ENCODE results near the gene CDC42BPB. TPM values are rescaled to one million over a fixed set of nuclear protein-coding genes. Genes with fewer than 3 reads are reported as not detected.

Gene CDC42BPB
- total RNA-seq, 1 donor from 2014 or later, result 3.5 TPM

DNA sequence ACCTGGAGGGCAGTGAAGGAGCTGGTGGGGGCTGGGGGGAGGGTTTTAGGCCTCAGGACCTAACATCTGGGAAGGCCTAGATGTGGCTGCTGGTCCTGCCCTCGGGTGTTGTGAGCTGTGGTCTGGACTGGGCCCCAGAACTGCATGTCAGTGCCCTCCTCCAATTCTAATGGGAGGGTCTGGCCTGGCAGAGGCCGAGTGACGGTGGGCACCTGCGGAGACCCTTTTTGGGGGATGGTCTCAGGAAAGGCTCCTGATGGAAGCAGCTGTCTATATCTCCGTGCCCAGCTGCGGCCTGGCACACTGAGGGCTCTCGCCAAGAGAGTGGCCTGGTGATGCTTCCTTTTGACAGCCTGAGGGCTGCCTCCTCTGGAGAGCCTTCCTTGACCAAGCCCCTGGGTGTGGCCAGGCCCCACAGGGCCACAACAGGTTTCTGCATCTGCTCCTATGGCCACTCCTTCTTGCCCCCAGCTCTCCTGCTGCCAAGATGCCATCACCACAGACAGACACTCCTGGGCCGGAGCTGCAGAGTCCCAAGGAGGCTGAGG, 42.5 kb upstream of the CDC42BPB start:
- H3K4me1 Mint-ChIP-seq (ENCODE audit: low read depth), result no peaks in the 10 kb centered on the region
- H3K27me3 Mint-ChIP-seq (ENCODE audit: low read depth), result peaks cover 13% of the 10 kb centered on the region
- intact Hi-C loops (cut with micrococcal nuclease), result no loop called here
- H3K27ac Mint-ChIP-seq, result no peak overlapping the region
- H3K4me3 Mint-ChIP-seq (ENCODE audit: low read depth), result no peak overlapping the region
- H3K36me3 Mint-ChIP-seq (ENCODE audit: low read depth), result no peaks in the 10 kb centered on the region
- no peak for DNase-seq (ENCODE audit: low spot score)
- no peaks in the 10 kb centered on the region for H3K9me3 Mint-ChIP-seq

DNA sequence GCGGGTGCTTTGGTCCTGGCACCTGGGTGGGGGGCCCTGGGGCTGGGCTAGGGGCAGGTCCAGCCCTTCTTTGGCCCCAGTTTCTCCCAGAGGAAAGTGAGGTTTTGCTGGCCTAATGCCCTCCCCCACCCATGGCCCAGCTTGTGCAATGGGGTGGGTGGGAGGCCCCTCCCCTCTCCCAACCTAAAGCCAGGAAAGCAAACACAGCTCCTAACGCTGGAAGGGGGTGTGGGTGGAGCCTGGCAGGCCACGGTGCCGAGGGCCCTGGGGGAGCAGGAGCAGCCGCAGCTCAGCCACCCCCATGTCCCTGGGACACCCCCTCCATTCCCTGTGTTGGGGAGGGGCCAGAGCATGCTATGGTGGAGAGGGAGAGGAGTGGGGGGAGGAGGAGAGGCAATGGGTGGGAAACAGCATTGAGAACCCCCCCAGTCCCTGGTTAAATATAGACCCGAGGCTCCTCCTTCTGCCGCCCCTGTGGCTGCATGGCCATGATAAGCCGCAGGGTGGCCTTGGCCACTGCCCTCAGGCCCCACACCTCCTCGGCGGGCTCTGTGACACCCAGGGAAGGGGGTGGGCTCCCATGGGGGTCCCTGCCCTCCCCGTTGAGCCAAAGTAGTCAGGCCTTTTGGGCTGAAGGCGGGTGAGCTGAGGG, 41.9 kb upstream of the CDC42BPB start:
- peaks cover 12% of the 10 kb centered on the region for H3K27me3 Mint-ChIP-seq (ENCODE audit: low read depth)
- H3K27ac Mint-ChIP-seq, result no peak overlapping the region
- H3K4me1 Mint-ChIP-seq (ENCODE audit: low read depth), result no peaks in the 10 kb centered on the region
- no peak overlapping the region for H3K4me3 Mint-ChIP-seq (ENCODE audit: low read depth)
- intact Hi-C loops (cut with micrococcal nuclease), result no loop called here
- no peaks in the 10 kb centered on the region for H3K36me3 Mint-ChIP-seq (ENCODE audit: low read depth)
- H3K9me3 Mint-ChIP-seq, result no peaks in the 10 kb centered on the region
- no peak for DNase-seq (ENCODE audit: low spot score)

DNA sequence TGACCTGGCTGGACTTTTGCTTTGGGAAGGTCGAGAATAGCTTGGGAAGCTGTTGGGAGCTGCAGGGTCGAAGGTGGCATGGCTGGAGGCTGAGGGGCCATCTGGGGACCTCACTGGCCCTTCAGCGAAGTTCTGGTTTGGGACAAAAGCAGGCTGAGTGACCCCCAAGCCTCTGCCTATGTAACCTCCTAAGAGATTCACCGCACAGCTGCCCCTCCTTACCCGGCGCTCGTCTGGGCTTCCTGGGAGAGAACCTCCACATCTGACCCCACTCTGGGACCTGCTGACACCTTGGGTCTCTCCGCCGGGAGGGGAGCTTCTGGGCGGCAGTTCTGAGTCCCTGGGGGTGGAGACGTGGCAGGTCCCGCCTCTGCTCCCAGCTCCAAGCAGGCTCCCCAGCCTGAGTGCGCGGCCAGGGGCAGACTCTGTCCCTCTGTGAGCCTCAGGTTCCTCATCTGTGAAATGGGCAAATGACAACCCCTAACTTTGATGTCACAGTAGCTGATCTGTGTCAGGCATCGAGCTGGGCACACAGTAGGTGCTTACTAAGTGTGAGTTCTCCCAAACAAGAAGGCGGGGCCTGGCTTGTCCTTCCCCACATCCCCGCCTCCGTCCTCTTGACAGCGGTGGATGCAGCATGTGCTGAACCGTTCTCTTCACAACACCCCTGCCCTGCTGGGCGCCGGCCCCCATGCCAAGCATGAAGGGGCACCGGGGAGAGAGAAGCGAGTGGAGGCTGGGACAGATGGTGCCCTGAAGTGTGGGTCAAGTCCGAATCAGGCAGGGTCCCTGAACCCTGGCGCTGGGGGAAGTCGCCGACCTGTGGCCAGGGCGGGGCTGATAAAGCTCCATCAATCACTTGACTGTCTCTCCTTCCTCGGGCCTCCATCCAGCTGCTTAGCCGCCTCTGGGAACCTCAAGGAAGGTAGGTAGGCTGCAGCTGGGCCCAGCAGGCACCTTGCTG, 40.9 kb upstream of the CDC42BPB start:
- Mint-ChIP-seq H3K4me3 (ENCODE audit: low read depth) (no peak overlapping the region), H3K9me3 (no peaks in the 10 kb centered on the region), H3K27me3 (ENCODE audit: low read depth) (peaks cover 8% of the 10 kb centered on the region), H3K27ac (no peak overlapping the region), H3K4me1 (ENCODE audit: low read depth) (no peaks in the 10 kb centered on the region), H3K36me3 (ENCODE audit: low read depth) (no peaks in the 10 kb centered on the region)
- intact Hi-C loops (cut with micrococcal nuclease), result no loop called here
- DNase-seq (ENCODE audit: low spot score), result no peak

DNA sequence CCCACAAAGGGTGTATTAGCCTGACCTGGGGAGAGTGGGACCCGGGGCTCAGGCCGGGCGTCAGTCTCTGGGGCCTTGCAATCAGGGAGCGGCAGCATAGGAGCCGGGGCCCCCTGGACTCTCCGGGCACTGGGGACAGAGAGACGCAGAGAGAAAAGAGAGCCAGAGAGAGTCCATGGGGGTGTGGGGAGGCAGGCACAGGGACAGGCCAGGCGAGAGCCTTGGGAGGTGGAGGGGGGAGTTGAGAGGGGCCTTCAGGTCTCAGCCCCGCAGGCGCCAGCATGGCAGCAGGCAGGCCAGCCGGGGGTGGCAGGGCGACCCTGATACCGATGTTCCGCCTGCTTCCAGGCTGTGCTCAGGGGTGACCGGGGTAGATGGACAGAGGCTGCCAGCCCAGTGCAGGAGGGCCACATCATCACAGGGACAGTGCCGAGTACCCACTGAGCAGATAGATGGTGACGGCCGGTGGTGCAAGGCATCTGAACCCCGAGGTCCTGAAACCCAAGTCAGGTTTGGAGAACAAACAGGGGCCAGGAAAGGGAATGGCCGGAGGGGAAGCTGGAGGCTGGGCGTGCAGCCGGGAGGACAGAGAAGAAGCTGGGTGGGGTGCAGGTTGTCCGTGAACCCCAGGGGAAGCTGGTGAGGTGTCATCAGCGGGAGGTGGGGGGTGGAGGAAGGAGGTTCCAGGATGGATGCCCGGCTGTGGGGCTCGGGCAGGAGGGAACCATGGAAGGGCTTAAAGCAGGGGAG, 40.1 kb upstream of the CDC42BPB start:
- Mint-ChIP-seq H3K36me3 (ENCODE audit: low read depth) (no peaks in the 10 kb centered on the region), H3K4me1 (ENCODE audit: low read depth) (no peaks in the 10 kb centered on the region), H3K9me3 (no peaks in the 10 kb centered on the region), H3K27ac (no peak overlapping the region), H3K4me3 (ENCODE audit: low read depth) (no peak overlapping the region), H3K27me3 (ENCODE audit: low read depth) (peaks cover 8% of the 10 kb centered on the region)
- intact Hi-C loops (cut with micrococcal nuclease), result no loop called here
- DNase-seq (ENCODE audit: low spot score), result no peak

DNA sequence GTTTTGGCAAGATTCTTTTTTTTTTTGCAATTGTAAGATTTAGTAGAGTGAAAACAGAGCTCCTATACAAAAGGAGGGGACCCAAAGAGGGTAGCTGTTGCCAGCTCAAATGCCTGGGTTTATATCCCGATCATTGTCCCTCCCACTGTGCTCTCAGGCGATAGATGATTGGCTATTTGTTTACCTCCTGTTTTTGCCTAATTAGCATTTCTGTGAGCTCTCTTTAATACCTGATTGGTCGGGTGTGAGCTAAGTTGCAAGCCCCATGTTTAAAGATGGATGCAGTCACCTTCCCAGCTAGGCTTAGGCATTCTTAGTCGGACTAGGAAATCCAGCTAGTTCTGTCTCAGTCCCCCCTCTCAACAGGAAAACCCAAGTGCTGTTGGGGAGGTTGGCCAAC, 39.0 kb upstream of the CDC42BPB start:
- Mint-ChIP-seq H3K36me3 (ENCODE audit: low read depth) (no peaks in the 10 kb centered on the region), H3K4me3 (ENCODE audit: low read depth) (no peak overlapping the region), H3K9me3 (no peaks in the 10 kb centered on the region), H3K27ac (no peak overlapping the region), H3K4me1 (ENCODE audit: low read depth) (no peaks in the 10 kb centered on the region), H3K27me3 (ENCODE audit: low read depth) (peaks cover 3% of the 10 kb centered on the region)
- intact Hi-C loops (cut with micrococcal nuclease), result no loop called here
- no peak for DNase-seq (ENCODE audit: low spot score)

DNA sequence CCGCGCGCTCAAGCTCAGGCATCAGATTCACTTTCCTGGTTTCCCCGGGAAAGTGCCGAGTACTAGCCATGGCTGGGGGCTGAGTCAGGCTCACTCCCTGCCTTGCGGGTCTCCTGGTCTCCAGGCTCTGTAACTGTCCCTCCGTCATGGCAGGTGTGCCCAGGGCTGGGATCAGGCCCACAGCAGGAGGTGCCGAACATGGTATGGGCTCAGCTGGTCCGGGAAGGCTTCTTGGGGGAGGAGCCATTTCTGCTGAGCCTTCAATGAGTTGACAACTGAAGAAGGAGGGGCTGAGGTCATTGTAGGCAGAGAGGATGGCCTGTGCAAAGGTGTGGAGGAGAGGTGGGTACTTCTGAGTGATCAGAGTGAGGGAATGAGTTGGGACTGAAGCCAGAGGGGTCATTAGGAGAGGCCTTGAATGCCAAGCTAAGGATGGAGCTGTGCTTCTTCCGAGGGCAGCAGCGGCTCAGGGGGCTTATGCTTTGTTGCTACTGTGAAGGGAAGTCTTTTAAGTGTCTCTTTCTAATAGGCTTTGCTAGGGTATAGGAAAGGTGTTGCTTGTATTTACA, 37.9 kb upstream of the CDC42BPB start:
- no peak overlapping the region for H3K4me3 Mint-ChIP-seq (ENCODE audit: low read depth)
- H3K9me3 Mint-ChIP-seq, result no peaks in the 10 kb centered on the region
- H3K4me1 Mint-ChIP-seq (ENCODE audit: low read depth), result peaks cover 4% of the 10 kb centered on the region
- no peaks in the 10 kb centered on the region for H3K36me3 Mint-ChIP-seq (ENCODE audit: low read depth)
- H3K27ac Mint-ChIP-seq, result no peak overlapping the region
- H3K27me3 Mint-ChIP-seq (ENCODE audit: low read depth), result no peaks in the 10 kb centered on the region
- intact Hi-C loops (cut with micrococcal nuclease), result no loop called here
- DNase-seq (ENCODE audit: low spot score), result no peak

DNA sequence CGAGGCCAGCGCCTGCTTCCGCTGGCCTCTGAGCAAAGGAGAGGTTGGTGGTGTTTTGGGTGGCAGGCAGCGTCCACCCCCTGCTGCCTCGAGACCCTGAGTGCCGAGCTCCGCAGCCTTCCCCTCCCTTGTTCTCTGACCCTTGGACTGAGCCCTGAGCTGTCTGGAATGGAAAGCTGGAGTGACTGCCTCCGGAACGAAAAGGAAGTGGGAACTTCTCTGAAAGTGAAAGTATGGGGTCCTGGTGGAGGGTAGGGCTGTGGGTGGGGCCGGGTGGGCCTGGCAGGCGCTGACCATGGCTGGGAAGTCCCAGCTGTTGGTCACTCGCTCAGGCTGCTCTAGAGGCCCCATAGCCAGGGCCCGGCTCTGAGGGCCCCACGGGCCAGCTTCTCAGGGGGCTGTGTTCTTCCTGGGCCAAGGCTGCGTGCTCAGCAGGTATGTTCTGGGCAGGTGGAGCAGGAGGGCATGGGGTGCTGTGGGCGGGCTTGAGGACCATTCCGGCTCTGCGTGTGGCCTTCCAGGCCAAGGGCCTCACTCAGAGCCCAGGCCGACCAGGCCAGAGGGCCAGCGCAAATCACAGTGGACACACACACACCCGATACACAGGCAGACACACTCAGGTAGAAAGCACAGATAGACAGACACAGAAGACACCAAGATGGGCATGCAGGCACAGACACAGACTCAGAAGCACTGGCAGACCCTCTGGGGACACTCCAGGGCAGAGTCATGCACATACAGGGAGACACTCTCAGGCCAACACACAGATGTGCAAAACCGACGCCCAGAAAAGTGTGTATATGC, 37.3 kb upstream of the CDC42BPB start, which contains the start of gene EXOC3L4:
Gene EXOC3L4 (plus strand): TSS at position 320 of the 804 bp plus-strand sequence. CDS start 5,495 bp downstream, outside the sequence.
- intact Hi-C loops (cut with micrococcal nuclease), result no loop called here
- Mint-ChIP-seq H3K4me3 (ENCODE audit: low read depth) (no peak within 1 kb of the TSS), H3K27me3 (ENCODE audit: low read depth) (no peaks in the 10 kb centered on the region), H3K27ac (no peak within 1 kb of the TSS), H3K36me3 (ENCODE audit: low read depth) (no peaks in the 10 kb centered on the region), H3K4me1 (ENCODE audit: low read depth) (peaks cover 4% of the 10 kb centered on the region), H3K9me3 (no peaks in the 10 kb centered on the region)
- DNase-seq (ENCODE audit: low spot score), result no peak

DNA sequence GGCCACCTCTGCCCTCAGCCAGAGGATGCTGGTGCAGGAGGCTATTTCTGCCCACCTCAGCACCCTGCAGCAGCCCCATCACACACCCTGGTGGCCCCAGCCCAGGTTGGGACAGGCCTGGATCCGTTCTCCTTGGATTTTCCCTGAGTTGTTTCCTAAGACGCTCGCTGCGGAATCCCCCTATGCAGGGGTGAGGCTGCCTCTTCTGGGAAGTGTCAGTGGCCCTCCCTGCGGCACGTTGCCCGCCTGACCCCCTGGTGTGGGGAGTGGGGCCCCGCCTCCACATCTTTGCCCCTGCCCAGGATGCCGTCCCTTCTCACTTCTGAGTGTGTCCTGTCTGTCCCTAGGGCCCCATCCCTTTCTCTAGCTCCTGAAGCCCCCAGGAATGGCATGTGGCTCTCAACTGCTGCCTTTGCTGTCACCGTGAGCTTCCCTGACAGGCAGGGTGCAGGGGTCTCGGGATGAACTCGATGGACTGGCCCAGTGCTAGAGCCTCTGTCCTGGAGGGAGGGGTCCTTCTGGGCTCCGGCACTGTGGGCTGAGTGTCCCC, 36.6 kb upstream of the CDC42BPB start:
- H3K4me1 Mint-ChIP-seq (ENCODE audit: low read depth), result peaks cover 4% of the 10 kb centered on the region
- no peak overlapping the region for H3K4me3 Mint-ChIP-seq (ENCODE audit: low read depth)
- no peaks in the 10 kb centered on the region for H3K9me3 Mint-ChIP-seq
- no peaks in the 10 kb centered on the region for H3K27me3 Mint-ChIP-seq (ENCODE audit: low read depth)
- DNase-seq (ENCODE audit: low spot score), result no peak
- no peaks in the 10 kb centered on the region for H3K36me3 Mint-ChIP-seq (ENCODE audit: low read depth)
- H3K27ac Mint-ChIP-seq, result no peak overlapping the region
- intact Hi-C loops (cut with micrococcal nuclease), result no loop called here

DNA sequence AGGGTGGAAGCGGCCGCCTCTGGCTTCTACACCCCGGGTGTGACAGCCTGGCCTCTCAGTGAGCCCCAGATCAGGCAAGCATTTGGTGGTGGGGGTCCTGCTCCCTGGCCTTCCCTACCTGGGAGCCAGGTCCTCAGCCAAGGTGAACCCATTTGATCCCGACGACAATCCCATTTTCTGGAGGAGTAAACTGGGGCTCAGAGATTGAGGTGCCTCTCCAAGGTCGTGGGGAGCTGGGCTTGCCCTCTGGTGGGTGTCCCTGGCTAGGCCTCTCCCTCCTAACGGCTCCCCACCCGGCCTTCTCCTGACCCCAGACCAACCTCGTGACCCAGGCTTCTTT, 34.5 kb upstream of the CDC42BPB start:
- Mint-ChIP-seq H3K4me3 (ENCODE audit: low read depth) (peak overlapping the region; percentile 30), H3K27ac (no peak overlapping the region), H3K36me3 (ENCODE audit: low read depth) (no peaks in the 10 kb centered on the region), H3K9me3 (no peaks in the 10 kb centered on the region), H3K4me1 (ENCODE audit: low read depth) (peaks cover 4% of the 10 kb centered on the region), H3K27me3 (ENCODE audit: low read depth) (no peaks in the 10 kb centered on the region)
- DNase-seq (ENCODE audit: low spot score), result no peak
- intact Hi-C loops (cut with micrococcal nuclease), result loop anchor here (1.0 kb wide), 1 partner anchor 14 kb away; no protein-coding TSS in a partner anchor

DNA sequence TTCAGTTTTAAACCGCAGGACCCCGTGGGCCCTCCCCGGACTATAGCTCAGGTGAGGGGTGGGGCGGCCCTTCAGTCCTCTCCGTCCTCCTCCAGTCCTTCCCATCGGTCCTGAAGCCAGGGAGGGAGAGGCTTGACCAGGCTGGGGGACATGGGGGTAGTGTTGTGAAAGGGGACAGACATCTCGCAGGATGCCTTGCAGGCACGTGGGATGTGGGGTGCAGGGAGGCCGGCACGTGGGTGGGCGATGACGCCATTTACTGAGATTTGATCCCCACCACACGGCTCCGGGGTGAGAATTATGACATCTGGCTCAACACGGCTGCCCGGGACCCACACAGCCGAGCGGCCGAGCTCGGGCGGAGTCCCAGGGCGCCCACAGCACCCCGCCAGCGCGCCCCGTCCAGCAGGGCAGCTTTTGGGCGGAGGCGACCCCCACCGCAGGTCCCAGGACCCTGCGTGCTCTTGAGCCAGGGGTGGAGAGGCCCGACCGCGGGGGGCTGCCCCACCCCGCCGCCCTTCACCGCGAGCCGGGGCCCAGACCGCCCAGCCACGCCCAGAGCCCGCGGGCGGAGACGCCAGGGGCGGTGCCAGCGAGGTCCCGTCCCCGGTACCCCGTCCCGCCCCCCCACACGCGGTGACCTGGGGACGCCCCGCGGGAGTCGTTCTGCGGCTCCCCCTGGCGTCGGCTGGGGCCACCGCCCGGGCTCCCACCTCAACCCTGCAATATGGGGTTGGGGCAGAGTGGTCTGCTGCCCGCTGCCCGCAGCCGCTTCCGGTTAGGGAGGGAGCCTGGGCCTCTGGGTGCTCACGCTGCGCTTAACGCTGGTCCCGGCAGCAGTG, 33.9 kb upstream of the CDC42BPB start:
- no peak overlapping the region for H3K27ac Mint-ChIP-seq

DNA sequence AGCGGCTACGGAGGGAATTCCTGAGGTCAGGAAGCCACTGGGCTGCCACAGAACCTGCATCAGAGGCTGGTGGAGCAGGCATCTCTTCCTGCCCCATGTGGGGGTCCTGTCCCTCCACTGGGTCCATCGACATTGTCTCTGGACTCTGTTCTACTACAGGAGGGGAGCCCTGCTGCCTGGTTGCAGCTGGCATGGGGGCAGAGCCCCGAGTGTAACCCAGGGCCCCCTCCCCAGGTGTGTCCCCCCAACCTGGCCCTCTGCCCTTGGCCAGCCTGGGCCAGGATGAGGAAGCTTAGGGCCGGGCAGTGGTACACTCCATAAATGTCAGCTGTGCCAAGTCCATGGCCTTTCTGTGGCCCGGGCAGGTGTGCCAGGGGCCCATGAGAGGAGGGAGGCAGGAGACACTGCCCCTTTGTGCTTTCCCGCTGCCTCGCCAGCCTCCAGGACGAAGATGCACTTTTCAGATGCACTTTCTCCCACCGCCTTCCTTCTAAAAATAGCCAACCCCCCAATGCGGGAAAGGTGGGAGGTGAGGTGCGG, 33.2 kb upstream of the CDC42BPB start:
- intact Hi-C loops (cut with micrococcal nuclease), result loop anchor here (1.0 kb wide), 1 partner anchor 12 kb away; no protein-coding TSS in a partner anchor
- peaks cover 4% of the 10 kb centered on the region for H3K4me1 Mint-ChIP-seq (ENCODE audit: low read depth)

More for the DNA sequence above, 33.9 kb upstream of the CDC42BPB start:
- H3K27me3 Mint-ChIP-seq (ENCODE audit: low read depth), result no peaks in the 10 kb centered on the region
- peaks cover 4% of the 10 kb centered on the region for H3K4me1 Mint-ChIP-seq (ENCODE audit: low read depth)
- intact Hi-C loops (cut with micrococcal nuclease), result loop anchor here (1.0 kb wide), 1 partner anchor 13 kb away; no protein-coding TSS in a partner anchor
- H3K9me3 Mint-ChIP-seq, result no peaks in the 10 kb centered on the region
- H3K4me3 Mint-ChIP-seq (ENCODE audit: low read depth), result peak overlapping the region; percentile 30
- H3K36me3 Mint-ChIP-seq (ENCODE audit: low read depth), result no peaks in the 10 kb centered on the region
- peak; percentile 62 for DNase-seq (ENCODE audit: low spot score)

More for the DNA sequence above, 33.2 kb upstream of the CDC42BPB start:
- DNase-seq (ENCODE audit: low spot score), result no peak
- Mint-ChIP-seq H3K4me3 (ENCODE audit: low read depth) (peak overlapping the region; percentile 26), H3K36me3 (ENCODE audit: low read depth) (no peaks in the 10 kb centered on the region), H3K9me3 (no peaks in the 10 kb centered on the region), H3K27ac (no peak overlapping the region), H3K27me3 (ENCODE audit: low read depth) (peaks cover under 1% of the 10 kb centered on the region)

Data from activated T-helper 2 cell treated with anti-CD3 and anti-CD28 coated beads, Interferon-gamma antibody, Interleukin-2, Interleukin-4, amounts not matched to agents 10 μg/mL and 5 μg/mL and 100 μg/mL, durations not matched to agents 14 hours and 24 hours and 36 hours (primary cell).